LNCaP clone FGC (cell line): ENCODE measurements around the gene PEX5.
"Not testable (repeated sequence)": the region's sequence is repeated elsewhere in the genome, so short reads cannot be mapped to it uniquely, and the experiment has no call there.

Experiments
- DNase-seq: peaks from one replicate; pipeline ENCODE4 v3.0.0-alpha.2; 2011; ENCODE audit warnings: low read depth
- H3K4me3 ChIP-seq: 2 replicates; pipeline ENCODE4 v1.5.1; 2011; ENCODE audit warnings: mild to moderate bottlenecking, low read depth, low read length, control low read depth
- TF ChIP-seq, protein P1 (sequence below): IDR thresholded peaks from 2 replicates; pipeline ENCODE4 v1.5.1; 2012; ENCODE audit warnings: mild to moderate bottlenecking; ENCODE audit not compliant: control insufficient read depth, insufficient read depth; ENCODE audit errors: extremely low read depth

The PEX5 gene

GRCh38 chr12:7176595-7176994 is 12.9 kb upstream of the PEX5 start:
- H3K4me3 ChIP-seq: no peak overlapping the region
- TF ChIP-seq, protein P1, sequence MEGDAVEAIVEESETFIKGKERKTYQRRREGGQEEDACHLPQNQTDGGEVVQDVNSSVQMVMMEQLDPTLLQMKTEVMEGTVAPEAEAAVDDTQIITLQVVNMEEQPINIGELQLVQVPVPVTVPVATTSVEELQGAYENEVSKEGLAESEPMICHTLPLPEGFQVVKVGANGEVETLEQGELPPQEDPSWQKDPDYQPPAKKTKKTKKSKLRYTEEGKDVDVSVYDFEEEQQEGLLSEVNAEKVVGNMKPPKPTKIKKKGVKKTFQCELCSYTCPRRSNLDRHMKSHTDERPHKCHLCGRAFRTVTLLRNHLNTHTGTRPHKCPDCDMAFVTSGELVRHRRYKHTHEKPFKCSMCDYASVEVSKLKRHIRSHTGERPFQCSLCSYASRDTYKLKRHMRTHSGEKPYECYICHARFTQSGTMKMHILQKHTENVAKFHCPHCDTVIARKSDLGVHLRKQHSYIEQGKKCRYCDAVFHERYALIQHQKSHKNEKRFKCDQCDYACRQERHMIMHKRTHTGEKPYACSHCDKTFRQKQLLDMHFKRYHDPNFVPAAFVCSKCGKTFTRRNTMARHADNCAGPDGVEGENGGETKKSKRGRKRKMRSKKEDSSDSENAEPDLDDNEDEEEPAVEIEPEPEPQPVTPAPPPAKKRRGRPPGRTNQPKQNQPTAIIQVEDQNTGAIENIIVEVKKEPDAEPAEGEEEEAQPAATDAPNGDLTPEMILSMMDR: no peak
- DNase-seq: no peak

- TF ChIP-seq, protein P1: no peak
- H3K4me3 ChIP-seq: no peak overlapping the region
- no peak for DNase-seq
These were observed 11.0 kb upstream of the PEX5 start for GRCh38 chr12:7178481-7178880.

DNA sequence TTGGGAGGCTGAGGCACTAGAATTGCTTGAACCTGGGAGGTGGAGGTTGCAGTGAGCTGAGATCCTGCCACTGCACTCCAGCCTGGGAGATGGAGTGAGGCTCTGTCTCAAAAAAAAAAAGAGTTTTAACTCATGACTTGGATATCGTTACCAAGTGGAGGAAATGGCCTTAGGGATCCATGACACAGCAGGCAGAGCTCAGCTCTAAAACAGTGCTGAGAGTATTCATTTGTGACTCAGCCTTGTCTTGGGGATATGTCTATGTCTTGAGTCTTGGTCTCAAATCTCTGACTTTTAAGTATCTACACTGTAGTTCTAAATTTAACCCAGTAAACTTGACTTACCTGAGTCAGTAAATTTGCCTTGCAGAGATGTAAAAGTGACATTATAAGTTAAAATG is 8.8 kb upstream of the PEX5 start:
- DNase-seq: no peak
- no peak overlapping the region for H3K4me3 ChIP-seq
- TF ChIP-seq, protein P1: no peak

- DNase-seq, H3K4me3 ChIP-seq: not testable (repeated sequence)
These were observed 3.4 kb upstream of the PEX5 start for GRCh38 chr12:7186058-7186457.

- TF ChIP-seq, protein P1: peak; percentile 73
- H3K4me3 ChIP-seq: peak overlapping the region; percentile 85
- no peak for DNase-seq
These were observed 706 bp upstream of the PEX5 start for GRCh38 chr12:7188562-7189397.

DNA sequence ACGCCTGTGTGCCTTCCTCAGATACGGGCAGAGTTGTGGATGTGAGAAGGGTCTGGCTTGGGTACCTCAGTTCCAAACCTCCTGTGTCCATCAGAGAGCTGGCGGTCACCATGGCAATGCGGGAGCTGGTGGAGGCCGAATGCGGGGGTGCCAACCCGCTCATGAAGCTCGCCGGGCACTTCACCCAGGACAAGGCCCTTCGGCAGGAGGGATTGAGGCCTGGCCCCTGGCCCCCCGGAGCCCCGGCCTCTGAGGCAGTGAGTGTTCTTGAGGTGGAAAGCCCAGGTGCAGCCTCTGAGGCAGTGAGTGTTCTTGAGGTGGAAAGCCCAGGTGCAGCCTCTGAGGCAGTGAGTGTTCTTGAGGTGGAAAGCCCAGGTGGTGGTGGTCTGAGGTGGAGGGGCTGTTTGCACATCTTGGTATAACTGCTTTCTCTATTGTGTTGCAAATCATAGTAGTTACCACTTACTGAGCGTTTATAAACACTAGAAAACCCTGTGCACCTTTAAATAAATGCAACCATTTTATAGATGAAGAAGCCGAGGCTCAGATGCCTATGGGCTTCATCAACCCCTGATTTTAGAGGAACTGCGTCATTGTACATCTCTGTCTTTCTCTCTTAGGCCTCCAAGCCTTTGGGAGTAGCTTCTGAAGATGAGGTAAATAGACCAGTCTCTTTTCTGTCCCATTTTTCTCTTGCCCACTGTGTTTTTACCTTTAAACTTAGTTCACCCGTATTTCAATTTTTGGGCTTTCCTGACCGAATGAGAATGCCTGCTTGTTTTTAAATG is 976 bp downstream of the PEX5 start:
- no peak for DNase-seq
- H3K4me3 ChIP-seq: peak overlapping the region; percentile 85
- TF ChIP-seq, protein P1: no peak

- H3K4me3 ChIP-seq: no peak overlapping the region
- no peak for DNase-seq
- TF ChIP-seq, protein P1: no peak
These were observed 4.2 kb downstream of the PEX5 start for GRCh38 chr12:7193674-7194073.
